A549 (cell line): ENCODE data around the gene AAMP.

Experiments
- BHLHE40 ChIP-seq: IDR thresholded peaks from 2 replicates; pipeline ENCODE4 v1.6.1; 2012; ENCODE audit warnings: low read depth, low read length, inconsistent platforms
- NFE2L2 ChIP-seq: fragments of 150-350 bp; conservative IDR thresholded peaks from 2 replicates; pipeline ENCODE4 v1.6.1; 2014; ENCODE audit warnings: low read length
- POLR2A ChIP-seq: IDR thresholded peaks from 2 replicates; pipeline ENCODE4 v1.6.1; 2012; ENCODE audit warnings: mild to moderate bottlenecking, low read length
- ZC3H11A ChIP-seq: fragments of 450-650 bp; IDR thresholded peaks from 2 replicates; pipeline ENCODE4 v1.6.1; 2014; ENCODE audit warnings: antibody characterized with exemption, mild to moderate bottlenecking
- TF ChIP-seq, protein P1 (sequence below): fragments of 200-600 bp; sonication (generic); IDR thresholded peaks from 2 replicates; pipeline ENCODE4 v1.6.1; 2016; ENCODE audit warnings: antibody characterized with exemption, mild to moderate bottlenecking, moderate library complexity
- TF ChIP-seq, protein P2 (sequence below): IDR thresholded peaks from 2 replicates; pipeline ENCODE4 v1.6.1; 2012; ENCODE audit warnings: low read depth, borderline replicate concordance

DNA sequence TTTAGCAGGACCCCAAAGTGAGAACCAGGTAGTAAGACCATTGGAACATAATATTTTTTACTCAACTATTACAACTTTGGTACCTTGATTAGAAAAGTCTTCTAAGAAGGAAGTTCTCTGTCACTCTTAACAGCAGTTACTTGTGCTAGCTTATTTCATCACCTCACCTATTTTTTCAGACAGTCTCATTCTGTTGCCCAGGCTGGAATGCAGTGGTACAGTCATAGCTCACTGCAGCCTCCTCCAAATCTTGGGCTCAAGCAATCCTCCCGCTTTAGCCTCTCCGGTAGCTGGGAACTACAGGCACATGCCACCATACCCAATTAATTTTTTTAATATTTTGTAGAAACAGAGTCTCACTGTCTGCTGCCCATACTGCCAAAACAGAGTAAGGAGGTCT is 34.9 kb downstream of the AAMP start:
- no peak for TF ChIP-seq NFE2L2
- TF ChIP-seq, protein P1, sequence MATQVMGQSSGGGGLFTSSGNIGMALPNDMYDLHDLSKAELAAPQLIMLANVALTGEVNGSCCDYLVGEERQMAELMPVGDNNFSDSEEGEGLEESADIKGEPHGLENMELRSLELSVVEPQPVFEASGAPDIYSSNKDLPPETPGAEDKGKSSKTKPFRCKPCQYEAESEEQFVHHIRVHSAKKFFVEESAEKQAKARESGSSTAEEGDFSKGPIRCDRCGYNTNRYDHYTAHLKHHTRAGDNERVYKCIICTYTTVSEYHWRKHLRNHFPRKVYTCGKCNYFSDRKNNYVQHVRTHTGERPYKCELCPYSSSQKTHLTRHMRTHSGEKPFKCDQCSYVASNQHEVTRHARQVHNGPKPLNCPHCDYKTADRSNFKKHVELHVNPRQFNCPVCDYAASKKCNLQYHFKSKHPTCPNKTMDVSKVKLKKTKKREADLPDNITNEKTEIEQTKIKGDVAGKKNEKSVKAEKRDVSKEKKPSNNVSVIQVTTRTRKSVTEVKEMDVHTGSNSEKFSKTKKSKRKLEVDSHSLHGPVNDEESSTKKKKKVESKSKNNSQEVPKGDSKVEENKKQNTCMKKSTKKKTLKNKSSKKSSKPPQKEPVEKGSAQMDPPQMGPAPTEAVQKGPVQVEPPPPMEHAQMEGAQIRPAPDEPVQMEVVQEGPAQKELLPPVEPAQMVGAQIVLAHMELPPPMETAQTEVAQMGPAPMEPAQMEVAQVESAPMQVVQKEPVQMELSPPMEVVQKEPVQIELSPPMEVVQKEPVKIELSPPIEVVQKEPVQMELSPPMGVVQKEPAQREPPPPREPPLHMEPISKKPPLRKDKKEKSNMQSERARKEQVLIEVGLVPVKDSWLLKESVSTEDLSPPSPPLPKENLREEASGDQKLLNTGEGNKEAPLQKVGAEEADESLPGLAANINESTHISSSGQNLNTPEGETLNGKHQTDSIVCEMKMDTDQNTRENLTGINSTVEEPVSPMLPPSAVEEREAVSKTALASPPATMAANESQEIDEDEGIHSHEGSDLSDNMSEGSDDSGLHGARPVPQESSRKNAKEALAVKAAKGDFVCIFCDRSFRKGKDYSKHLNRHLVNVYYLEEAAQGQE, result no peak
- no peak for TF ChIP-seq POLR2A
- TF ChIP-seq, protein P2, sequence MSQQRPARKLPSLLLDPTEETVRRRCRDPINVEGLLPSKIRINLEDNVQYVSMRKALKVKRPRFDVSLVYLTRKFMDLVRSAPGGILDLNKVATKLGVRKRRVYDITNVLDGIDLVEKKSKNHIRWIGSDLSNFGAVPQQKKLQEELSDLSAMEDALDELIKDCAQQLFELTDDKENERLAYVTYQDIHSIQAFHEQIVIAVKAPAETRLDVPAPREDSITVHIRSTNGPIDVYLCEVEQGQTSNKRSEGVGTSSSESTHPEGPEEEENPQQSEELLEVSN, result no peak
- TF ChIP-seq BHLHE40, result no peak
- no peak for TF ChIP-seq ZC3H11A
